SK-N-MC (cell line): Measurements from ENCODE around the gene CCDC73.

ENCODE experiments used
- EZH2 ChIP-seq: fragments of 200-600 bp; sonication (generic); IDR thresholded peaks from one replicate; pipeline ENCODE4 v1.6.1; 2017; ENCODE audit warnings: antibody characterized with exemption
- POLR2AphosphoS5 ChIP-seq: IDR thresholded peaks from 2 replicates; pipeline ENCODE4 v1.6.1; 2012; ENCODE audit warnings: mild to moderate bottlenecking, low read depth, low read length, borderline replicate concordance

GRCh38 chr11:32772731-32773130 lies 21.7 kb downstream of the CCDC73 start:
- TF ChIP-seq EZH2: no peak
- no peak for TF ChIP-seq POLR2AphosphoS5
